Measurements from ENCODE around the gene RNGTT. TPM values are rescaled to one million over a fixed set of nuclear protein-coding genes. Genes with fewer than 3 reads are reported as not detected.
"Not testable (repeated sequence)": the region's sequence is repeated elsewhere in the genome, so short reads cannot be mapped to it uniquely, and the experiment has no call there.

Gene RNGTT
- total RNA-seq, 1 experiment from 2014 or later, result 25.7 TPM

DNA sequence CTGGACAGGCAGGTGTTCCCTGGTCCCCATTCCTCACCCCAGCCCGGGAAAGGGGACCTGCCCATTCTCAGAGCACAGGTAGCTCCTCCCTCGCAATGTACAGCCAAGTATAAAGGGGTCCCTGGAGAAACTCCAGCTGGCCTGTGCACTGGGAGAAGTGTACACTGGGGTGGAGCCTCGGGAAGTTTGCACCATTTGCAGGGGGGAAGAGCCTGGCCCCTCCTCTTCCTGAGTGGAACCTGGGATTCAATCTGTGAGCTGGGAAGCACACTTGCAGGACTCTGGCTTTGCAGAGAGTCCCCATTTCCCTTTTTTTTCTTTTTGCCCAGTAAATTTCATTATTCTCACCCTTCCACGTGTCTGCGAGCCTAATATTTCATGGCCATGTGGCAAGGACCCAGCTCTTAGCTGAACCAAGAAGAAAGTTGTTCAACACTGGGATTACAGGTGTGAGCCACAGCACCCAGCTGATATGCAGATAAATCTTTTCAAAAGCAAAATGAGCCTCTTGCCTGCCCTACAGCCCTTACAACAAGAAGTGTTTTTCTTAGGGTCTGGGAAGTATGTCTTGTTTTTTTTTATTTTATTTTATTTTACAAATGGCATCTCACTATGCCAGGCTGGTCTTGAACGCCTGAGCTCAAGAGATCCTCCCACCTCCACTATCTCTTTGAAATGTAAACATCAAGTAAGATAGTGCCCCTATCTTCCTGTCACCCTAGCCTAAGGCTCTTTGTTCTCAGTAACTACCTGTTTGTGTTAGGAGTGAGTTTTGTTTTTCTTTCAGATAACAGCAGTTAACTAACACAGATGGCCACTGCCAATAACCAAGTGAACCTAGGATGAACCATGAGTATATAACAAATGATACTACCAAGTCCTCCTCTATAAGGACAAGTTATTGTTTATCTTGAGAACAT, 9.3 kb upstream of the RNGTT start:
- DNase-seq (ENCODE audit: low read depth), result no peak

DNA sequence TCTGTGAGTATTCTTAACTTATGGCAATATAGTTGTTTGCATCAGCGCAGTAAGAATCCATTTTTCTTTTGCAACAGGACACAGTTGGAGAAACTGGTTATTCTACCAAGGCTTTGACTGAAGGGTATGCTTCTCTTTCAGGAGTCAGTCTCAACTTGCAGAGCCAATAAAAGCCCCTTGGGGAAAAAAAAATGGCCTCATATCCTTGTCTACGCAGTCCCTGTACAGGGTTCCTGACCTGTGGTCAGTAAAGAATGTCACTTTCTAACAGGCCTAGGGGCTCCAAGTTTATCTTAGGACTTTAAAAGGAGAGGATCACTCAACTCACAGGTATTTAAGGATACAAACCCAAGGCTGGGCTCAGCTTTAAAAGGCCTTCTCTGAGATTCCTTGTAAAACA, 6.9 kb upstream of the RNGTT start:
- no peak for DNase-seq (ENCODE audit: low read depth)

DNA sequence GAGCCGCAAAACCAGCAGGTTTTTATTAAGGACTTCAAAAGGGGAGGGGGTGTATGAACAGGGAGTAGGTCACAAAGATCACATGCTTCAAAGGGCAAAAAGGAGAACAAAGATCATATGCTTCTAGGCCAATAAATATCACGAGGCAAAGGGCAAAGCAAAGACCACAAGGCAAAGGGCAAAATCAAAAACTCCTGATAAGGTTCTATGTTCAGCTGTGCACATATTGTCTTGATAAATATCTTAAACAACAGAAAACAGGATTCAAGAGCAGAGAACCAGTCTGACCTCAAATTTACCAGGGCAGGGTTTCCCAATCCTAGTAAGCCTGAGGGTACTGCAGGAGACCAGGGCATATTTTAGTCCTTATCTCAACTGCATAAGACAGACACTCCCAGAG, 5.8 kb upstream of the RNGTT start:
- DNase-seq (ENCODE audit: low read depth), result not testable (repeated sequence)

DNA sequence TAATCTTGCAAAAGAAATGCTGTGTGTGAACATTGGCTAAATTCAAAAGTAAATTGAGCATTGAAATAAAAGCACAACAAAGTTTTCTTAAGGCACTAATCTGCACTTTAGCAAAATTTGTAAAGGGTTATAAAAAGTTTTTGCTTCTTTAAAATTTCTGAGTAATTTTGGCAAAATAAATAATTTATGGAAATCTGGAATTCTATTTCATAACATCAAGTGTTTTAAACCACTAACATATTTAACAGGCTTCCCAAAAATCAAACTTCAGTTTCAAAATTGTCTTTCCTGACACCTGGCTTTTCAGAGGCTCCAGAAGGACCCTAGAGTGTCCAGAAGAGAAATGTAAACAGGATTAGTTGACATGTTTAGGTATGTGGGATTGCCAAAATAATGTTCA, 4.5 kb upstream of the RNGTT start:
- no peak for DNase-seq (ENCODE audit: low read depth)

- no peak for DNase-seq (ENCODE audit: low read depth)
Measured at GRCh38 chr6:88965691-88966090, 2.3 kb upstream of the RNGTT start.

DNA sequence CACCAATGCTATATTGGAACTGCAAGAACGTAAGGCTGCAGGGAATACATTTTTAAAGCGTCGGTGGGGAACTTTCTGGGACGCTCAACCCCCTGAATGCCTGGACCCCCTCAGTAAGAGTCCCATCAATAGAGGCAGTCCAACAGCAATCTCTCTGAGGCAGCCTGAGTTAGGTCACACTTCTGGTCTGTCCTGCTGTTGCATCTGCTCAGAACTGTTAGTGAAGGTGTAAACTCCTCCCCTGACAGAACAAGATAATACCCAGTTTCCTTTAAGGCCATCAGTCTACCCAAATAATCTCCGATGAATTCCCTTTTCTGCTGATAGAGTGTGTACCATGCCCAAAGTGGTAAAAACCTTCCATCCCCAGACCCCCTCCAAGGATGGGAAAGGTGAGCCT, 1.1 kb upstream of the RNGTT start:
- DNase-seq (ENCODE audit: low read depth), result no peak

GRCh38 chr6:88958842-88959241, 4.6 kb downstream of the RNGTT start:
- no peak for DNase-seq (ENCODE audit: low read depth)

DNA sequence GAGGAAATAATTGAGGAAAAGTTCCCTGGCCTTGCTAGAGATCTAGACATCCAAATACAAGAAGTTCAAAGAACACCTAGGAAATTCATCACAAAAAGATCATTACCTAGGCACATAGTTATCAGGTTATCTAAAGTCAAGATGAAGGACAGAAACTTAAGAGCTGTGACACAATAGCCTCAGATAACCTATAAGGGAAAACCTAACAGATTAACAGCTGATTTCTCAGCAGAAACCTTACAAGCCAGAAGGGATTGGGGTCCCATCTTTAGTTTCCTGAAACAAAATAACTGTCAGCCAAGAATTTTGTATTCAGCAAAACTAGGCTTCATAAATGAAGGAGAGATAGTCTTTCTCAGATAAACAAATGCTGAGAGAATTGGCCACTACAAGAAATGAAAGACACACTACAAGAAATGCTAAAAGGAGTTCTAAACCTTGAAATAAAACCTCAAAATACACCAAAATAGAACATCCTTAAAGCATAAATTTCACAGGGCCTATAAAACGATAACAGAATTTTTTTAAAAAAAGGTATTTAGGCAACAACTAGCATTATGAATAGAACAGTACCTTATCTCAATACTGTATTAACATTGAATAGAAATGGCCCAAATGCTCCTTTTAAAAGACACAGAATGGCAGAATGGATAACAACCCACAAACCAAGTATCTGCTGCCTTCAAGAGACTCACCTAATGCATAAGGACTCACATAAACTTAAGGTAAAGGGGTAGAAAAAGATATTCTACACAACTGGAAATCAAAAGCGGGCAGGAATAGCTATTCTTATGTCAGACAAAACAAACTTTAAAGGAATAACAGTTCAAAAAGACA, 9.7 kb downstream of the RNGTT start:
- DNase-seq (ENCODE audit: low read depth), result no peak

DNA sequence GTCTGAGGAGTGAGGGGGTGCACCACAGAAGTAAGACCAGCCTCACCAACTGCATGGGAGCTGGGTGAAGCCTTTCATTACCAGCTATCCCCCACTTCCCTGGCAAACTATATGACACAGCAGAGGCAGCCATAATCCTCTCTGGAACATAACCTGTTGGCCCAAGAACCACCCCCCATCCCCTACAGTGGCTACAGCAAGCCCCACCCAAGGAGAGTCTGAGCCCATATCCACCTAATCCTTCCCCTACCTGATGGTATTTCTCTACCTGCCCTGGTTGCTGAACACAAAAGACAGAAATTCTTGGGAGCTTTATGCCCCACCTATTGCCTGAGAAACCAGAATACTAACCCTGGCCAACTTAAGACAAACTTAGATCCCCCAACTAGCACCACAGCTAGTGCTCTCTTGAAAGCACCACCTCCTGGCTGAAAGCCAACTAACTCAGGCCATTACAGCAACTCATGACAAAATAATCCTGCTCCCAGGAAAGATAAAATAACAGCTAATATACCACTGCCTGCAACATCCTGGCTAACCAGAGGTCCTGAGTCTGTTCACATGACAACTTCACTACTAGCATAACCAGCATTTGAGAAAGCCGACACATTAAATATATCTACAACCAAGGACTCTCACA, 11.2 kb downstream of the RNGTT start:
- DNase-seq (ENCODE audit: low read depth), result no peak

DNA sequence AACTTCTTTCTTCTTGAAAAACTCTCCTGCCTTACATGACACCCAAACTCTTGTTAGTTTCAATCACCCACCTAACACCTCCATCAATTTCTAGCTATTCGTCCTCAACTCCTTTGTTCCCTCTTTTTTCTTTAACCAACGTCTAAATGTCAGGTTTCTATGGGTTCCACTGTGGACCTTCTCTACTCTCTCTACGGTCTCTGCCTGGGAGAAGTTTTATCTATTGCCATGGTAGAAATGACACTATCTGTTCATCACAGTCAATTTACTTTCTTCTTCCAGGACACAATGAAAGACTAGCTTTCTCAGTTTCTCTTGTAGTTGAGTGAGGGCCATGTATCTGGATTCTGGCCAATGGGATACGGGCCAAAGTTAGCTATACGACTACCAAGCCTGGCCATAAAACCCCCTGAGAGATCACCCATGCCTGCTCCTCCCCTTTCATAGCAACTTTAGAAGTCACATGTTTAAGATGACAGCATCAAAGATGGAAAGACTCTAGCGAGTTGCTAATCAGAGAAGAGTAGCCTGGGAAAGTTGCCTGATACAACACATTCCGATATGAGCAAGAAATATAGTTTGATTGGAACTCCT, 17.9 kb downstream of the RNGTT start:
- DNase-seq (ENCODE audit: low read depth), result no peak

DNA sequence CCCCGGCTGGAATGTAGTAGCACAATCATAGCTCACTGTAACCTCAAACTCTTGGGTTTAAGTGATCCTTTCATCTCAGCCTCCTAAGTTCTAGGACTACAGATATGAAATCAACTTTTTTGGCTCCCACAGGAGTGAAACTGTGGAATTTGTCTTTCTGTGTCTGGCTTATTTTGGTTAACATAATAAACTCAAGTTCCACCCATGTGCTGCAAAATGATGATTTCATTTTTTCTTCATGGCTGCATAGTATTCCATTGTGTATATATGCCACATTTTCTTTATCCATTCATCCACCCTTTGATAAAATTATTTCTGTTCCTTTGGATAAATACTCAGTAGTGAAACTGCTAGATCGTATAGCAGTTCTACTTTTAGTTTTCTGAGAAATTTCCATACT, 29.9 kb downstream of the RNGTT start:
- DNase-seq (ENCODE audit: low read depth), result no peak

GRCh38 chr6:88932019-88932418, 31.4 kb downstream of the RNGTT start:
- not testable (repeated sequence) for DNase-seq (ENCODE audit: low read depth)

- DNase-seq (ENCODE audit: low read depth), result no peak
Measured at GRCh38 chr6:88922775-88923548, 40.5 kb downstream of the RNGTT start.

GRCh38 chr6:88921734-88922133, 41.7 kb downstream of the RNGTT start:
- no peak for DNase-seq (ENCODE audit: low read depth)

GRCh38 chr6:88920774-88921733, 42.4 kb downstream of the RNGTT start:
- DNase-seq (ENCODE audit: low read depth), result no peak

DNA sequence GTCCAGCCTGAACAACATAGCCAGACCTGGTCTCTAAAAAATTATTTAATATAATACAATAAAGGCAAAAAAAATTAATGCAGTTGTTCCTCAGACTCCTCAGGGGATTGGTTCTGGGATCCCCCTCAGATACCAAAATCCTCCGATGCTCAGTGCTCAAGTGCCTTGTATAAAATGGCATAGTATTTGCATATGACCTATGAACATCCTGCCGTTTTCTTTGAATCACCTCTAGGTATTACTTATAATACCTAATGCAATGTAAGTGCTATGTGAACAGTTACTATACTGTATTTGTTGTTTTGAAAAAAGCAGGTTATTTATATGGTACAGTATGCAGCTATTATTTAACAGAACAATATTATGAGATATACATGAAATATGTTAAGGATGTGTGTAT, 43.3 kb downstream of the RNGTT start:
- DNase-seq (ENCODE audit: low read depth), result no peak

DNA sequence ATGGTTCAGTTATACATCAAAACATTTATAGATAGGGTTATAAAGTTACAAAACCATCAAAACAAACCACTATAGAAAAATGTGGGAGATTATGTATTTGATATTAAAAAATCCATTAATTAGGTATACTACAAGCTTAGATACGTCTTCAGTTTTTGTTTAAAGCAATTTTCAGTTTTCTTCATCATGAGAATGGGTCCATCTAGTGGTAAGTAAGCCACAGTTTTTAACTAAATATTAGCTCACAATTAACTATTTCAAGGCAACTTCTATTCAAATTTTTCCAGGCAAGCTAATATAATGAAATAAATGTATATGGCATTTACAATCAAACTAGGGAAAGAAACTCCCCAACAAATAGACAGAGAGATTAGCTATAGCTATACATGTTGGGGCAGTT, 44.4 kb downstream of the RNGTT start:
- DNase-seq (ENCODE audit: low read depth), result no peak

DNA sequence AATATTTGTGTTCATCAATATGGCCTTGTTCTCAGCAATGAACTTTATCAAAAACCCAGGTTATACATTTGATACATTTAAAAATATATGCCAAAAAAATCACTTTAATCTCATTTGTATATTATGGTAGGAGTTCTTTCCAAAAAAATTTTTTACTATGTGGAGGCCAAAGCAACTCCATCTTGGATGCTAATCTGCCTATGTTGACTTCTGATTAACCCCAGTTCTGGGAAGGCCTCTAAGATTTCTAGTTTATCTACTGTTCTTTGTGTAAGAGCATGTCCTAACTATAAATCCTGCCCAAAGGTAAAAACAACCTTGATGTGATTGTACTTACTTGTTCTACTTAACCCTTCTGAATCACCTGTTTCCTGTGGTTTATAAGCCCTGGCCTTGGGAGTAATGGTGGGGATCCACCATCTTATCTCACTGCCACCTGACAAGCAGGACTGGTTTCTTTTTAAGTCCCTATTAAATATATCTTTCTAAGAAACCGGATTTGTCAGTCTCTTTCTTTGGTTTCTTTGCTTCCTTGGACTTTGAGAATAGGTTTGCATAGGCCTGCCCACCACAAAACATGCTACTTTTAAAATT, 46.7 kb downstream of the RNGTT start:
- DNase-seq (ENCODE audit: low read depth), result no peak

GRCh38 chr6:88914895-88915598, 48.4 kb downstream of the RNGTT start:
- DNase-seq (ENCODE audit: low read depth), result no peak
